IPS DF 6.9 (cell line): ENCODE results near the gene LIG3.
A peak's percentile ranks its signal among the peaks of the same experiment; 100 is the strongest.
"Not testable (repeated sequence)": the region's sequence is repeated elsewhere in the genome, so short reads cannot be mapped to it uniquely, and the experiment has no call there.

Experiments
- DNase-seq: peaks from one replicate; pipeline ENCODE4 v3.0.0-alpha.2; 2013; ENCODE audit warnings: low read depth, low spot score
- H3K27ac ChIP-seq: one replicate; pipeline ENCODE4 v1.5.1; 2013; ENCODE audit warnings: low read length, control low read depth
- H3K27me3 ChIP-seq: 2 replicates; pipeline ENCODE4 v1.6.1; 2013; ENCODE audit warnings: mild to moderate bottlenecking, low read length; ENCODE audit not compliant: control insufficient read depth, insufficient read depth
- H3K36me3 ChIP-seq: 2 replicates; pipeline ENCODE4 v1.6.1; 2013; ENCODE audit warnings: low read length; ENCODE audit not compliant: control insufficient read depth, insufficient read depth
- H3K4me1 ChIP-seq: 2 replicates; pipeline ENCODE4 v1.6.1; 2013; ENCODE audit warnings: low read length; ENCODE audit not compliant: control insufficient read depth, insufficient read depth
- H3K4me3 ChIP-seq: 2 replicates; pipeline ENCODE4 v1.5.1; 2013; ENCODE audit warnings: mild to moderate bottlenecking, low read length
- H3K9me3 ChIP-seq: 2 replicates; pipeline ENCODE4 v1.6.1; 2013; ENCODE audit warnings: low read length, inconsistent platforms; ENCODE audit not compliant: control insufficient read depth, insufficient read depth
- WGBS: extraction: QIAGEN DNeasy Blood & Tissue Kit; methylation state at CpG from one replicate; pipeline ENCODE4 v1.1.7; 2013; ENCODE audit warnings: mixed read lengths, missing lambda C conversion rate; ENCODE audit not compliant: insufficient read length, insufficient coverage; 5-methylcytosine and 5-hydroxymethylcytosine counted together

The LIG3 gene

DNA sequence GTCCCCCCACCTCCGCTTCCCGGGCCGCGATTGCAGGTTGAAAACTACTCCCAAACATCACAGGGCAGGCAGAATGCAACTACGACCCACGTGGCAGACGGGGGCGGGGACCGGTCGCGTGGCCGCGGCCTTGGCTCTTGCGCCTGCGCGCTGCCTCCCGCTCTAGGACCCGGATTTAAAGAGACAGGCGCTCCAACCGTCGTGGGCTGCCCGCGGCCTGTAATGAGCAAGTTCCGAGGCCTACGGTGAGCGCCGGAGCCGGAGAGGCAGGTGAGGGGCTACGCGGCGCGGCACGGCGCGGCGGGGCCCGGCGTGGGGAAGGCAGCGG is at the start of gene LIG3:
Gene LIG3, plus strand, starts transcription at position 160 of the 328 bp plus-strand sequence. CDS start 2,494 bp downstream, outside the sequence.
- H3K4me3 ChIP-seq: peak within 1 kb of the TSS; percentile 84
- no peak within 1 kb of the TSS for H3K27ac ChIP-seq
- peaks cover 4% of the 10 kb centered on the region; the same call in 1 of the 2 replicates for H3K36me3 ChIP-seq
- H3K9me3 ChIP-seq: no peaks in the 10 kb centered on the region
- no CpG with 5 or more reads among the region's 39 CpGs for WGBS
- H3K27me3 ChIP-seq: no peaks in the 10 kb centered on the region
- DNase-seq: peak; percentile 83
- H3K4me1 ChIP-seq: no peaks in the 10 kb centered on the region

DNA sequence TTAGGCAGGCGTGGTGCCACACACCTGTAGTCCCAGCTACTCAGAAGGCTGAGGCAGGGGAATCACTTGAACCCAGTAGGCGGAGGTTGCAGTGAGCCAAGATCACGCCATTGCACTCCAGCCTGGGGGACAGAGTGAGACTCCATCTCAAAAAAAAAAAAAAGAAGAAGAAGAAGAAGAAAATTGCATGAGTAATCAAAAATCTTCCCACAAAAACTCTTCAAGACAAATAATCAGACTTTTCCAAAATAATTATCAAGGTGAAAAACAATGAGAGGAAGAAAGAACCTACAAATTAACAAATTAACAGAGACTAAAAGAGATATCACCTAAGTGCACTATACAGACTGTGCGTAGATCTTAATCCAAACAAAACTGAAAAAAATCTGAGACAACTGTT is 29.5 kb upstream of the LIG3 start:
- WGBS: no CpG with 5 or more reads among the region's 4 CpGs
- H3K4me3 ChIP-seq, H3K27me3 ChIP-seq, H3K9me3 ChIP-seq, DNase-seq, H3K4me1 ChIP-seq, H3K27ac ChIP-seq, H3K36me3 ChIP-seq: not testable (repeated sequence)

DNA sequence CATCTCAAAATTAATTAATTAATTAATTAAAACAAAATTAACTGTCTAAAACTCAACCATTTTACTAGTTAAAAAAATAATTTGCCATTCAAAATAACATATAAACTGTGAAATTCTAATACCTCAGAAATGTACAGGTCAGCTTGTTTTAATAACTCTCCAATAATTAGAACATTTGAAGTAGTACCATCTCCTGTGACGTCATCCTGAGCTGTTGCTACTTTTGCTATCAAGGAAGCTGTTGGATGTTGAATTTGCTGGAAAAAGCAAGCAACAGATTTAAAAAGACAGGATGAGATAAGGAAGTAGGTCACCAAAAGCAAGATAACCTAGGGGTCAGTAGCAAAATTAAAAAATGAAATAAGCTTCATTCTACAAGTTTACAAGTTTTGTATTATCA is 21.9 kb upstream of the LIG3 start:
- no peaks in the 10 kb centered on the region for H3K27me3 ChIP-seq
- no CpG with 5 or more reads among the region's 1 CpG for WGBS
- no peak for DNase-seq

DNA sequence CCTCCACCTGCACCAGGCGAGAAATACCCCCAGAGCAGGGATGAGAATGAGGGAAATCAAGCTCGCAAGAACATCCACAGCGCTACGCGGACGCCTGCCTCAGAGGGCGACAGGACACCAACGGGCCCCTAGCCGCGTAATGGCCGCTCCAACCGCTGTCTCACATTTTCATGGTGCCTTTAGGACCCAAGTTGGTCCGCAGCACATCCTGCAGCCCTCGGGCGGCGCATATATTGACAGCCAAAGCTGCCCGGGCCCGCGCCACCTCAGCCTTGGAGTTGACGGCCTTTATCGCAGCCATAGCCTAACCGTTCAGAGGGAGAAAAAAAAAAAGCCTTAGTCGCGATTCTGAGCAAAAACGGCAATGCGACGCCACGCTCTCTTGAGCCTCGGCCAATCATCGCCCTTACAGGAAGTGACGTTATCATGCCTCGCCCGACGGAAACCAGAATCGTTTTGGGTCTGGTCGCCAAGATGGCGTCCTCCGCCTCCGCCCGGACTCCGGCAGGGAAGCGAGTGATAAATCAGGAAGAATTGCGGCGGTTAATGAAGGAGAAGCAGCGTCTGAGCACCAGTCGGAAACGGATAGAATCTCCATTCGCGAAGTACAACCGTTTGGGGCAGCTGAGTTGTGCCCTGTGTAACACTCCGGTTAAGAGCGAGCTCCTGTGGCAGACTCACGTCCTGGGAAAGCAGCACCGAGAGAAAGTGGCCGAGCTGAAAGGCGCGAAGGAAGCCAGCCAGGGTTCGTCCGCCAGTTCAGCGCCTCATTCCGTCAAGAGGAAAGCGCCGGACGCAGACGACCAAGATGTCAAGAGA is 19.0 kb upstream of the LIG3 start, which contains the start of the genes CCT6B and ZNF830:
Gene CCT6B, minus strand, starts transcription at position 368 of the 819 bp plus-strand sequence. Its CDS starts 67 bp downstream, at position 301.
Gene ZNF830, plus strand, starts transcription at position 448 of the 819 bp plus-strand sequence. Its CDS starts 27 bp downstream, at position 475.
- no peaks in the 10 kb centered on the region for H3K9me3 ChIP-seq
- H3K4me3 ChIP-seq: peak within 1 kb of the TSS; percentile 75
- H3K27ac ChIP-seq: no peak within 1 kb of the TSS
- DNase-seq: peak; percentile 82
- no CpG with 5 or more reads among the region's 65 CpGs for WGBS
- no peaks in the 10 kb centered on the region for H3K27me3 ChIP-seq
- H3K4me1 ChIP-seq: no peaks in the 10 kb centered on the region
- H3K36me3 ChIP-seq: no peaks in the 10 kb centered on the region; the same call in 1 of the 2 replicates

More for the DNA sequence above, 21.9 kb upstream of the LIG3 start:
- H3K9me3 ChIP-seq: no peaks in the 10 kb centered on the region
- H3K36me3 ChIP-seq: no peaks in the 10 kb centered on the region
- no peak overlapping the region for H3K4me3 ChIP-seq
- H3K27ac ChIP-seq: no peak overlapping the region
- H3K4me1 ChIP-seq: no peaks in the 10 kb centered on the region

DNA sequence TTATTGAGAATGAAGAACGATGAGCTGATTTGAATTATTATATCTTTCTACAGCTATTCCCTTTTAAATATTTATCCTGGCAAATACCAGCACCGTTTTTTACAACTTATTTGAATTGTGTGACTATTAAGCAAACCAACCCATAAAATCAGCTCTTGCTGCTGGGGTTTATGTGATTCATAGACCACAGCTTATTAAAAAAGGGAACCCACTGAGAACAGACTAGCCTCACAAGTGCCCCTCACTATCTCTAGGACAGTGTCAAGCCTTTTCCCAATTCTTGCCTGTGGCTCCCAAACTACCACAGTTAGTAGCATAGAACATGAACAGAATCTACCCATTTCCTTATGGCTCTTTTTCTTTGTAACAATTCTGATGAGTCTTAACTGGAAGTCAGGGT is 6.1 kb upstream of the LIG3 start:
- H3K4me3 ChIP-seq: no peak overlapping the region
- no CpG with 5 or more reads among the region's 2 CpGs for WGBS
- no peaks in the 10 kb centered on the region for H3K4me1 ChIP-seq
- DNase-seq: no peak
- no peaks in the 10 kb centered on the region for H3K36me3 ChIP-seq
- no peaks in the 10 kb centered on the region for H3K9me3 ChIP-seq
- no peak overlapping the region for H3K27ac ChIP-seq
- H3K27me3 ChIP-seq: no peaks in the 10 kb centered on the region

DNA sequence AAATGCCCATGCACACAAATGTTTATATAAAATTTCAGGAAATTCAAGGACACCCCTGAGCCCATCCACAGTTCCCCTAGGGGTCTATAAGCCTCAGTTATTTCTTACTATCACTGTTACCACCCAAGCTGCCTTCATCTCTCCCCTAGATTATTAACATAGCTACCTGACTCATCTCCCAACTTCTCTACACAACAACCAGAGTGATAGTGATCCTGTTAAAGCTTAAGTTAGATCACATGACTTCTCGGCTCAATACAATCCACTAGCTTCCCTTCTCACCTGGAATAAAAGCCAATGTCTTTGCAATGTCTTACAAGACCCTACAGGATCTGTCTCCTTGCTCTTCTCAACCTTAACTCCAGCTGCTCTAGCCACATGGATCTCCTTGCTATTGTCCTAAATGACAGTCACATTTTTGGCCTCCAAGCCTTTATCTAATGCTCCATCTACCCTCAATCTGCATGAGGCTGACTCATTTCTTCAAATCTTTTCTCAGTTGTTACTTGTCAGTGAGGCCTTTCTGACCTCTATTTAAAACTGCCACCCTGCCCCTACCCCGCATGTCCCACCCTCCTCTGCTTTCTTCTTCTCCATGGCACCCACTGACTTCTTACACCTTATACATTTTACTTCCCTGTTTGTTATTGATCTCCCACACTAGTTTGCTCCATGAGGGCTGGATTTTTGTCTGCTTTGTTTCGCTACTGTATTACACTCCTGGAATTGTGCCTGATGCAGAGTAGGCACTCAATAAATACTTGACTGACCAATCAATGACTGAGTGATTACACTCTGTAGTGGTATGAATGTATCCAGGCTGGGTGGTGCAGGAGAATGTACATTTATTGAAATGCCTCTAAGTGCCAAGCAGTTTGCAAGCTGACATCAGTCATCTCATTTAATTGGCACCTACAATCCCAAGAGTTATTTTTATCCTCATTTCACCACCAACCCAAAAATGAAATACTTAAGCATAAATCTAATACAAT is 5.2 kb upstream of the LIG3 start:
- no peak for DNase-seq
- WGBS: no CpG with 5 or more reads among the region's 3 CpGs

DNA sequence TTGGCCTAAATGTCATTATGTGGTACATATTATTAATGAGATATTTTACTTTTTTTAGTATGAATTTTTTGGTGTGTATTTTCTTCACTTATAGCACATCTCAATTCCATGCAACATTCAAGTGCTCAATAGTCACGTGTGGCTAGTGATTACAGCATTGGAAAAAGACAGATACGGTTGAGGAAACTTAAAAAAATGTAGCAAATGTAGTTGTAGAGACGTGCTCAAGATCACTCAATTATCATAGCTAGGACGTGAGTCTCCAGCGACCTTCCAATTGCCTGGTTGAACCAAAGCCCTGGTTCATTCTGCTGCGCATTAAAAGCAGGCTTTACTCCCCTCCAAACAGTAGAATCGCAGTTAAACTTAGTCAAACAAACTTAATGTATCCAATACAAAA is 1.2 kb upstream of the LIG3 start:
- Histone ChIP-seq H3K4me3 (no peak overlapping the region), H3K36me3 (peaks cover 4% of the 10 kb centered on the region; the same call in 1 of the 2 replicates), H3K4me1 (no peaks in the 10 kb centered on the region), H3K27me3 (no peaks in the 10 kb centered on the region), H3K9me3 (no peaks in the 10 kb centered on the region), H3K27ac (no peak overlapping the region)
- WGBS: 100% methylated on average over 1 of the region's 7 CpGs
- DNase-seq: no peak

More for the DNA sequence above, 5.2 kb upstream of the LIG3 start:
- H3K4me1 ChIP-seq: no peaks in the 10 kb centered on the region
- no peaks in the 10 kb centered on the region for H3K36me3 ChIP-seq
- no peak overlapping the region for H3K27ac ChIP-seq
- no peaks in the 10 kb centered on the region for H3K9me3 ChIP-seq
- no peaks in the 10 kb centered on the region for H3K27me3 ChIP-seq
- H3K4me3 ChIP-seq: no peak overlapping the region

DNA sequence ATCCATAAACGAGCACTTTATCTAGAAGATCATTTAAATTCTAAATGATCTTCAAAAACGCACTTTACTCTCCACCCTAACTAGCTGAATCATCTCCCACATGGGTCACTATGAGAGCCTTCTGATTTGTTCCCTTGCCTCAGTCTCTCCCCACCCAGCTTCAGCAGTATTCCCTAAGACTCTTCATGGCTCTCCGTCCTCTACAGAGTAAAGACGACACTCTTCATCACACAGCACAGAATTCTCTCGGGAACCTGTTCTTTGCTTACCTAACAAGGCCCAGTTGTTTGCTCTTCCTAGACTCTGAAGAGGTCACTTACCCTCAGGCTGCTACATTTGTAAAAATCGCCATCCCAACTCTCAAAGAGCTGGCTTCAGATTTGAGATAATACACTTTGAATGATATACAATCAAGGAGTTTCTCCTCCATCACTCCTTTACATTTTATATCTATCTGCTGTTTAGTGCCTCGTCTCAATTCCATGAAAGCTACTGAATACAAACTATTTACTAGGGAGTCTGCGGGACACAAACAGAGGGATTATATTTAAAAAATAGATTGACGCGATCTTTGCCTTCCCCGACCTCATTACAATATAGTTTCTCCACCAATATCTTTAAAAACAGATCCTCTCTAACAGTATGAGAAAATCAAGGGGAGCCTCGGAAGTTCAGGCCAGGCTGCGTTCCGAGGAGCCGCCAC is 511 bp upstream of the LIG3 start:
- peaks cover 4% of the 10 kb centered on the region; the same call in 1 of the 2 replicates for H3K36me3 ChIP-seq
- no peaks in the 10 kb centered on the region for H3K27me3 ChIP-seq
- H3K9me3 ChIP-seq: no peaks in the 10 kb centered on the region
- DNase-seq: no peak
- H3K4me3 ChIP-seq: peak overlapping the region; percentile 84; the same call in 1 of the 2 replicates
- no peak overlapping the region for H3K27ac ChIP-seq
- 100% methylated on average over 2 of the region's 15 CpGs for WGBS
- H3K4me1 ChIP-seq: no peaks in the 10 kb centered on the region

DNA sequence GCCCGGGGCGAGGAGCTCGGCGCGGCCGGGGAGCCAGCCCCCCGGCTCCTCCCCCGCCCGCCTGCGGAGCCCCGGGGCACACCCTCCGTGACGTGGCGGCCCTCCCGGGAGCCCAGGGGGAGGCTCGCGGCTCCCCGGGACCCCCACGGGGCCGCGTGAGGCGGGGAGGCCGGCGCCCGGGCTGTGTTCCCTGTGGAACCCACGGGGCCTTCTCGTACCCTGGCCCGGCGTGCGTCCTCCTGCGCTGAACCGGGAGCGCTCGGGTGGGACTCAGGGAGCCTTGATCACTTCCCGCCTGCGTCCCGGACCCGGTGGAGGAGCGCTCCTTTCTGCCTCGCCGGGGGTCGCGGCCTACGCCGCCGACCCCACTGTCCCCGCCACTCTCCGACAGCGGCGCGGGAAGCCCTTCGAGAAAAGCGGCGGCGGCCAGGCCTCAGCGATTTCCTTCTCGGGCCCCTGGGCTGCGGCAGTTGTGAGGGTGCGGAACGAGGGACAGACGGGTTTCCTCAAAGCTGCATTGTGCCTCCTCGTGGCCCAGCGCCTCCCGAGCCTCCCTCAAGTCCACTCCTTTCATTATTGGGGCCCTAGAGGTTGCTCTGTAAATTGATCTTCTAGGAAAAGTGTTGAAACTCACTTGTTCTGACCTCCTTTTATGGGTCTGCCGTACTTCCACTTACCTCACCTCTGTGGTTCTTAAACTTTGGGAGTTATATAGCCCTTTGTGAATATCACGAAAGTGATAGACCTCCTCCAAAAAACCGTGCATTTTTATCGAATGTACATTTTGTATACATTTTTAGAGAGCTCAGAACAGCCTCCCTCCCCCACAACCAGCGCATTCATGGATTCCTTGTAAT is 597 bp downstream of the LIG3 start:
- Histone ChIP-seq H3K4me1 (no peaks in the 10 kb centered on the region), H3K9me3 (no peaks in the 10 kb centered on the region), H3K27me3 (no peaks in the 10 kb centered on the region), H3K27ac (no peak overlapping the region), H3K36me3 (peaks cover 4% of the 10 kb centered on the region; the same call in 1 of the 2 replicates), H3K4me3 (peak overlapping the region; percentile 84)
- DNase-seq: no peak
- WGBS: no CpG with 5 or more reads among the region's 69 CpGs
